GM21576 (cell line): Measurements from ENCODE around the gene DUOX2.
"Not testable (repeated sequence)": the region's sequence is repeated elsewhere in the genome, so short reads cannot be mapped to it uniquely, and the experiment has no call there.

Experiments
- ATAC-seq: cut with Tn5 transposase; IDR thresholded peaks from one replicate; pipeline ENCODE4 v1.9.1; 2021; ENCODE audit warnings: mild to moderate bottlenecking, moderate library complexity; ENCODE audit not compliant: unreplicated experiment

Gene DUOX2

DNA sequence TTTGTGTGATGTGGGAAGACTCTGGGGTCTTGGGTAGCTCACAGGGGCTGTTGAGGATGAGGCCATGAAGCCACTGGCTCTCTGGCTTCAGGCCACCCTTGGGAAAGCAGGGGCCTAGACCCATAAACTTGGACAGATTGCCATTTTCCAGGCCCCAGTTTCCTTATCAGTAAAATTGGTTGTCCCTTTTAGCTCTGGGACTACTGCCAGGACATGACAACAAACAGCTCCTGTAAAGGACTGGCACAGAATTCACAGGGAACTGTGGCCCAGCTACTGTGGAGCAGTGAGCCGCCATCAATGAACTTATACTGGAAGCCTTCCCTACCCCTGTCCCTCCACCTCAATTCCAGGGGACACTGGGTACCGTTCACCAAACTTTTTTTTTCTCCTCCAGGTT, 36.6 kb downstream of the DUOX2 start:
- ATAC-seq: not testable (repeated sequence)

DNA sequence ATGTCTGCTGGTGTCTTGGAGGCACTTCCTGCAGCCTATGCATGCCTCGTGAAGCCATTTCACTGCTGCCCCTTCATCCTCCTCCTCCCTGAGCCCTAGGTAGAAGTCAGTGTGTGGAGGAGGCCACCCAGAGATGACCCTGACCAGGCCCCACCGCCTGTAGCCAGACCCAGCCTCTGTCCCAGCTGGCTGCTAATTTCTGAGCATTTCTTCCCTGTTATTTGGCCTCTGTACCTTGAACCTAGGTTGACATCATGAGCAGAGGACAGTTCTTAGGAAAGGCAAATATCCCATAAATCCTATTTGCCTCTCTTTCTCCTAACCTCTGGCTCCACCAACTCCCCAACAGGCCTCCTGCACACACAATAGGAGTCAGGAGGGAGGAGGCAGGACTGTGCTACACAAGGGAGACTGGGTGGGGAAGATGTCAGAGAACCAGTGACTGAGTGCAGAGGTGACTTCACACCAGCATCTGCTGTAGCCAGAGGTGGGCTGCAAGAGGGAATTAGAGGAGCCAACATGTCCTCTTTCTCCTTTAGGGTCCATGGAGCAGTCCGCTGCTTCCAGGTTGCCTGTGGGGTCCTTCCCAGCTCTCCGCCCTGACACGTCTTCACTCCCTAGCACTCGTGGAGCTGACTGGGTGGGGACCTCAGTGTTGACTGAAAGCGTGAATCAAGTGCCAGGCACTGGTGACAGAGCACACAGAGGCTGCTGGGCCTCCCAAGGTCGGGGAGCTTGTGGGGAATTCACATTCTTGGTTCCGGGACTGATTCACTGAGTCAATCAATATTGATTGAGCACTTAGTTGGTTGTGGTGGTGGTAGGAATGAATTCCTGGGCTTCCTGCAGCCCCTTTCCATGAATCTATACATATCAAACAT, 38.3 kb downstream of the DUOX2 start:
- ATAC-seq: not testable (repeated sequence)

DNA sequence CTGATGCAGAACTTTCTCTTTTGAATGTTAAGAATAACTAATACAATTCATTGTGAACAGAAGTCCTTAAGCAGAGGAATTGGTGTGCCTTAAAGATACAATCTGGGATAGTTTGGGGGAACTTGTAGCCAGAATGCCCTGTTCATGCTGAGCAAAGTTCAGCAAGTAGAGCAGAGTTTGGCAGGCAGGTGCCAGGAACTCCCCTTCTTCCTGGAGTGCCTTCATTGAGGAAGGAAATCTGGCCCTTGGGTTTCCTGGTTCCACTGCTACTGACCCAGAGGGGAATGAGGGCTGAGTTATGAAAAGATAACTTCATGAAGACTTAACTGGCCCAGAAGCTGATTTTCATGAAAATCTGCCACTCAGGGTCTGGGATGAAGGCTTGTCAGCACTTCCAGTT, 40.4 kb downstream of the DUOX2 start:
- ATAC-seq: not testable (repeated sequence)

DNA sequence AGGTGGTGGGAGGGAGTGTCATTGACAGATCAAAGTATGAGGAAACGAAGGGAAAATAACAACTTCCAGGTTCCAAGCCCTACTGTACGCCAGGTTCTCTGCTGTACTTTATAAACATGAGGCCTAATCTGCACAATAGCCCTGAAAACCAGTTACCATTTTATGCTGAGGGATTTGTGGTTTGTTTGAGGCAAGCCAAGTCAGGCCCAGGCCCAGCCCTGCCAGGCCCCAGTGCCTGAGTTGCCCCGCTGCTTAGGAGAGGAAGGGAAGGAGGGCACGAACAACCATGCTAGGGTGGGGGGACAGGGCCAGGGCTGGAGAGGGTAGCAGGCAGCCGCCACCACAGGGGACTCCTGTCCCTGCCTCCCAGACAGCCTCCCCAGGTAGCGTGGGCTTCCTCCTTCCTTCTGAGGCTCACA, 44.0 kb downstream of the DUOX2 start:
- ATAC-seq: not testable (repeated sequence)

DNA sequence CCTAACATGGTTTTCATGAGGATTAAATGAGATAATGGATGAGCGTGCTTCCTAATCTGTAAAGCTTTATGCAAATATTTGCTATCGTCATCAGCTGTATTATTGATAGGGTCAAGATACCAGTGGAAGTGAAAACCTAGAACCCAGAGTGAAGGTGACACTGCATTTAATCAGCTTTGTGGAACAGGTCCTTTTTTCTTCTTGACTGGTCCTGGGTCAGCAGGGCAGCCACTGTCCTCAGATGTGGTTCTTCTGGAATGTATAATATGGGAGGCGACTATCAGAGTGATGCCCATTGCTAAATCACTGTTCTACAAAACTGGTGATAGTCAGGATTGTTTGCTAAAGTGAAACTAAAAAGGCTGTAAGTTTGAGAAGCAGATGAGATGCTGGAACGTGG, 49.6 kb downstream of the DUOX2 start:
- ATAC-seq: no peak

DNA sequence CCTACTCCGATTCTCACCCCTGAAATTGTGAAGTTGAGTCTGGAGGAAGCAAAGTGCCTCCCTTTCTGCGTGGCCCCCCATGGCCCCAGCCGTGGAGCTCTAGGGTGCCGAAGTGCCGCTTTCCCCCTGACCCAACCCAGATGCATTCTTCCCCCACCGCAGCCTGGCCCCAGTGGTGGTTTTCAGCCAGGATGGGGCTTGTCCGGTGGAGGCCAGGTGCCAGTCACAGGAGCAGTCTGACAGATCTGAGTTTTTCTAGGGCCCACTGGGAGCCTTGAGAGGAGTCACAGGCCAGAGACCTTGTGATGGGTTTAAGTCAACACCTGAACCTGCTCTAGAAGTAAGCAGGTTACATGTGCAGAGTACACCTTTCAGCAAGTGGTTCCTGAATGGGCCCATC, 51.7 kb downstream of the DUOX2 start:
- not testable (repeated sequence) for ATAC-seq

DNA sequence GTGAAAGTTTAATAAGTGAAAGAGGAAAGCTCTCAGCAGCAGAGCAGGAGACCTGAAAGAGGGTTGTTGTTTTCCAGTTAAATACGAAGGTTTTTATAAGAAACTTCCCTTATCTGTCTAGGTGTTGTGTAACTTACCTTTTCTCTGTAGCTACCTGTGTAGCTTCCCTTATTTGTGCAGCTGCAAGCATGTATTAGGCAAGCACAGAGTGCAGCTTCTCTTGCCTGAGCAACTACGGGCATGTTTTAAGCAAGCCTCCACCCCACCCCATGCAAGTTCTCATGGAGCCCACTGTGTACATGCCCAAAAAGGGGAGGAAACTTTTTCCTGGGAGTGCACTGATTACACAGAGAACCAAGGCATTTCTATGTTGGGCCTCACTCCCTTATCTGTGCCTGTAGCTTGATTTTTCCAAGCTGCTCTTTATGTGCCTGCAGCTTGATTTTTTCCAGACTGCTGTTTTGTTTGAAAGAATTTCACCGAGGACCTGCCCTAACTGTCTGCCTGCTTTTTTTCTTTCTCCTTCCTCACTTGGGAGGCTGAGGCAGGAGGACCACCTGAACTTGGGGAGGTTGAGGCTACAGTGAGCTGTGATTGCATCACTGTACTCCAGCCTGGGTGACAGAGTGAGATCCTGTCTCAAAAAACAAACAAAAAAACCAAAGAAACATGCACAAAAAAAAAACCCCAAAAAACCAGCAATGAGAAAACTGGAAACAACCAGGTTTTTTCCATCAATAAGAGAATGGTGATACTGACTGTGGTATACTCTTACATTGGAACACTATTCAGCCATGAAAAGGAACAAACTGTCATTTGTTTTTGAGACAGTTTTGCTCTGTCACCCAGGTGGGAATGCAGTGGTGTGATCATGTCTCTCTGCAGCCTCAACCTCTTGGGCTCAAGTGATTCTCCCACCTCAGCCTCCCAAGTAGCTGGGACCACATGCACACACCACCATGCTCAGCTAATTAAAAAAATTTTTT, 55.0 kb downstream of the DUOX2 start:
- ATAC-seq: not testable (repeated sequence)

DNA sequence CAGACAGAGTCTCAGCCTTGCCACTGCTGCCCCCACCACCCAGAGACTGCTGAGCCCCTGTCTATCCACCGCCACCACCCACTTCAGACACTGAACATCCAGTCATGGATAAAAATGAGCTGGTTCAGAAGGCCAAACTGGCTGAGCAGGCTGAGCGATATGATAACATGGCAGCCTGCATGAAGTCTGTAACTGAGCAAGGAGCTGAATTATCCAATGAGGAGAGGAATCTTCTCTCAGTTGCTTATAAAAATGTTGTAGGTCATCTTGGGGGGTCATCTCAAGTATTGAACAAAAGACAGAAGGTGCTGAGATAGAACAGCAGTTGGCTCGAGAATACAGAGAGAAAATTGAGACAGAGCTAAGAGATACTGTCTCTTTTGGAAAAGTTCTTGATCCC, 61.3 kb downstream of the DUOX2 start:
- not testable (repeated sequence) for ATAC-seq

DNA sequence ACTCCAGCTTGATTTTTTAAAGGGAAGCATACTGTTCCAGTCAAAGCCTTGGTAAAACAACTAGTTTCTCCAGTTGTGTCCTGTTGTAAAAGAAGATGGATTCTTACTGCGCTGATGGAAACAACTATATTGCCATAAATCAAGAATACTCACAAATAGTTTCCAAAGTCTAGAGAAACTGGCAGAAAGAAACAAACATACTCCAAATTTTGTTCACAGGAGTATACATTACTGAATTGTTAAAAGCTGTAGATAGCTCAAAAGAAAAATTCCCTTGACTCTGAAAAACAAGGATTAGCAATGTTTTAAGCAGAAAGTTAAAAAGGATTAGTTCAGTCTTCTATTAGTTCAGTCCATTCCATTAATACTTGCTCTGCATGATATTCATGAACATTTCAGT, 63.4 kb downstream of the DUOX2 start:
- ATAC-seq: no peak

DNA sequence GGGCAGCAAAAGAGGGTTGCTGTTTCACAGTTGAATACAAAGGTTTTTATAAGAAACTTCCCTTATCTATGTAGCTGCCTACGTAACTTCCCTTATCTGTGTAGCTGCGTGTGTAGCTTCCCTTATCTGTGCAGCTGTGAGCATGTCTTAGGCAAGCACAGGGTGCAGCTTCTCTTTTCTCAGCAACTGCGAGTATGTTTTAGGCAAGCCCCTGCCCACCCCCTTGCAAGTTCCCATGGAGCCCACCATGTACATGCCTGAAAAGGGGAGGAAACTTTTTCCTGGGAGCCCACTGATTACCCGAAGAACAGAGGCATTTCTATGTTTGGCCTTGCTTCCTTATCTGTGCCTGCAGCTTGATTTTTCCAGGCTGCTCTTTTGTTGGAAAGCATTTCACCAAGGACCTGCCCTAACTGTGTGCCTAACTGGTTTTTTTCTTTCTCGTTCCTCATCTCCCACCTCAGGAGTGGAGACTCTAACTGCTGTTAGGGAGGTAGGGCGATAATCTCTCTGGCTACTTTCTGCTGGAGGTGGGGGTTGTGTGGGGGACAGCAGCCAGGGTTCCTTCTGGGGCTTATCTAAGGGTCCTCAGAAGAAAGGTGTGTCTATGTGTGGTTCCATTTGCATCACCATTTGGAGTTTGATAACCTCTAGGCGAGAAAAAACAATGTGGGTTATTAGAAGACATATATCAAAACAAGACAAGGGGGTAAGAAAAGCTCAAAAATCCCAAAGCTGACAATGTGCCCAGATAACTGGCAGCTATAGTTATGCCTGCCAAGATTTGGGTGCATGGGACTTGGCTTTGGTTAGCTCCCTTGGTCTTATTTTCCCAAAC, 65.0 kb downstream of the DUOX2 start:
- ATAC-seq: no peak

DNA sequence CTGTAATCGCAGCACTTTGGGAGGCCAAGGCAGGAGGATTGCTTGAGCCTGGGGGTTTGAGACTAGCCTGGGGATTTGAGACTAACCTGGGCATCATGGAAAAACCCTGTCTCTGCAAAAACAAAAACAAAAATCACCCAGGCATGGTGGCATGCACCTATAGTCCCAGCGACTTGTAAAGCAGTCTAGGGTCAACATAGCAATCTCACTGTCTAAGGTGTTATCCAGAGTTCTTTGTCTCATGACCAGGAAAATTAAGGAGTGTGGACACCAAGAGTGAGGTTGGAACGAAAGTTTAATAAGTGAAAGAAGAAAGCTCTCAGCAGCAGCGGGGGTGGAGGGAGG, 65.6 kb downstream of the DUOX2 start:
- not testable (repeated sequence) for ATAC-seq

DNA sequence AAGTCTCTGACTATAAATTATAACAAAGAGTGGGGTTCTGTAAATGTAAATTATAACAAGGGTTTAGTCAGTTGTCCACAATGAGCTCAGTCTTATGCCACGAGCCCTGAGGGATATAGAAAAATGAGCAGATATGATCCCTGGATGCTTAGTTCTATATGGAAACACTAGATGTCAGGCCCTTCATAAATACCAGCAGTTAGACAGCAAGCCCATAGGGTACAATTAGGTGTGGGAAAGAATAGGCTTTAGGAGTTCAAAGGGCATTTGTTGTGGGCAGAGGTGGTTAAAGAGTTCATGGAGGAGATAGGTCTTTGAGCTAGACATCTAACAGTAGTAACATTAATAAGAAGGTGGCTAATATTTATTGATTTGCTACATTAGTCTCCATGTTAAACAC, 69.7 kb downstream of the DUOX2 start:
- not testable (repeated sequence) for ATAC-seq

DNA sequence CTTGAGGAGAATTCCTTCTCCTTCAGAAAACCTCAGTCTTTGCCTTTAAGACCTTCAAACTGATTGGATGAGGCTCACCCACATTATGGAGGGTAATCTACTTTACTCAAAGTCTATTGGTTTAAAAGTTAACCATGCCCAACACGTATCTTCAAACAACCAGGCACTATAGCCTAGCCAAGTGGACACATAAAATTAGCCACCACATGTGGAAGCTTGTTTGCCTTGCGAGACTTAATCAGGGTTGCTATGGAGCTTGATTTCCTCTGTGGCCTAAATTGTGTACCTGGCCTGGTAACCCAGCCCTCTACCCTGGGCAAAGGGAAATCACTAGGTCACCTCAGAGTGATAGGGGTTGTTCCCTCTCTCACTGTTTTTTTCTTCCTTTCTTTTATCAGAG, 71.1 kb downstream of the DUOX2 start:
- not testable (repeated sequence) for ATAC-seq
